Mammary epithelial cell (primary cell): ENCODE data around the gene FBXO31.

ENCODE experiments used
- CTCF ChIP-seq, 2 donors: IDR thresholded peaks in 1 of 2; conservative IDR thresholded peaks in 1 of 2; 2 replicates each; pipeline ENCODE4 v1.5.1; 2011 to 2012; ENCODE audit warnings: inconsistent platforms in 2 of 2, low read length in 2 of 2, mild to moderate bottlenecking in 2 of 2, control low read depth in 1 of 2, low read depth in 1 of 2; ENCODE audit not compliant: insufficient read depth in 1 of 2; ENCODE audit errors: extremely low read depth in 1 of 2
- EZH2 ChIP-seq: IDR thresholded peaks from 2 replicates; pipeline ENCODE4 v1.6.1; 2012; ENCODE audit warnings: low read length, inconsistent platforms, borderline replicate concordance

GRCh38 chr16:87338155-87338765 is 45.3 kb downstream of the FBXO31 start:
- TF ChIP-seq CTCF (conservative IDR thresholded peaks at IDR 0.05 in 1 of 2, IDR thresholded peaks at IDR 0.05 in 1 of 2; ENCODE audit: extremely low read depth in 1 of 2, insufficient read depth in 1 of 2, low read depth in 1 of 2, low read length in 2 of 2) (no peak), EZH2 (no peak)
